Astrocyte of the cerebellum (primary cell): ENCODE data around the gene TSC1.
"Not testable (repeated sequence)": the region's sequence is repeated elsewhere in the genome, so short reads cannot be mapped to it uniquely, and the experiment has no call there.

Source experiments
- DNase-seq: peaks from one replicate; pipeline ENCODE4 v3.0.0-alpha.2; 2011; ENCODE audit warnings: low read depth
- H3K4me3 ChIP-seq: 2 replicates; pipeline ENCODE4 v1.5.1; 2011; ENCODE audit warnings: mild to moderate bottlenecking, low read depth, low read length, moderate library complexity
- in situ Hi-C: cut with HindIII; loops from 2 replicates; pipeline ENCODE4 v1.10.0; 2017; ENCODE audit warnings: low sequenced_read_pairs
- TF ChIP-seq, protein P1 (sequence below): IDR thresholded peaks from 2 replicates; pipeline ENCODE4 v1.5.1; 2012; ENCODE audit warnings: low read length, low read depth, moderate library complexity, mild to moderate bottlenecking; ENCODE audit errors: missing control alignments

TSC1 gene

DNA sequence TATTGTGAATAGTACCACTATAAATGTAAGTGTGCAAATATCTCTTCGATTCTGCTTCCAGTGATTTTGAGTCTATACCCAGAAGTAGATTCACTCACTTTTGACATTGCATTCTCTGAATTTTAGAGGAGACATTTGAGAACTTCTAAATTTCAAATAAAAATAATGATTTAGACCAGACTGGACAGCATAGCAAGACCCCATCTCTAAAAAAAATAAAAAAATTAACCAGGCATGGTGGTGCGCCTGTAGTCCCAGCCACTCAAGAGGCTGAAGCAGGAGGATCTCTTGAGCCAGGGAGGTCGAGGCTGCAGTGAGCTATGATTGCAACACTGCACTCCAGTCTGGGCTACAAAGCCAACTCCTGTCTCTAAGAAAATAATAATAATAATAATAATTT is 32.2 kb upstream of the TSC1 start:
- in situ Hi-C loops: no loop called here
- H3K4me3 ChIP-seq: no peak overlapping the region
- TF ChIP-seq, protein P1, sequence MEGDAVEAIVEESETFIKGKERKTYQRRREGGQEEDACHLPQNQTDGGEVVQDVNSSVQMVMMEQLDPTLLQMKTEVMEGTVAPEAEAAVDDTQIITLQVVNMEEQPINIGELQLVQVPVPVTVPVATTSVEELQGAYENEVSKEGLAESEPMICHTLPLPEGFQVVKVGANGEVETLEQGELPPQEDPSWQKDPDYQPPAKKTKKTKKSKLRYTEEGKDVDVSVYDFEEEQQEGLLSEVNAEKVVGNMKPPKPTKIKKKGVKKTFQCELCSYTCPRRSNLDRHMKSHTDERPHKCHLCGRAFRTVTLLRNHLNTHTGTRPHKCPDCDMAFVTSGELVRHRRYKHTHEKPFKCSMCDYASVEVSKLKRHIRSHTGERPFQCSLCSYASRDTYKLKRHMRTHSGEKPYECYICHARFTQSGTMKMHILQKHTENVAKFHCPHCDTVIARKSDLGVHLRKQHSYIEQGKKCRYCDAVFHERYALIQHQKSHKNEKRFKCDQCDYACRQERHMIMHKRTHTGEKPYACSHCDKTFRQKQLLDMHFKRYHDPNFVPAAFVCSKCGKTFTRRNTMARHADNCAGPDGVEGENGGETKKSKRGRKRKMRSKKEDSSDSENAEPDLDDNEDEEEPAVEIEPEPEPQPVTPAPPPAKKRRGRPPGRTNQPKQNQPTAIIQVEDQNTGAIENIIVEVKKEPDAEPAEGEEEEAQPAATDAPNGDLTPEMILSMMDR: no peak
- no peak for DNase-seq

DNA sequence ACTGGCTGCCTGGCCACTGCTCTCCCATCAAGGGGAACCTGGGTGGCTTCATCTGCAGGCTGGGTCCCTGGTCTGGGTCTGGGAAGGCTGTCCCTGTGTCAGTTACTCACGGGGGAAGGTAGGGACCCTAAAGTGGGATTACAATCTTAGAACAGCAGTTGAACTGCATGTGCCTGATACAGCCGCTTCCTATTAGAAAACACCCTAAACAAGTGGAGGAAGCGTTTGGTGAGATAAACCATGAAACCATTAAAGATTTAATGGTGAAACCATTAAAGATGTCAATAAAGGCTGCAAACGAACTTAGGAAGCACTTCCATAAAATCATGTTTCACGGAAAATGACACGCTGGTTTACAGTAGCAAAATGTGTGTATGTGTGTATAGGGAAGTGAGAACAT is 31.5 kb upstream of the TSC1 start:
- no peak overlapping the region for H3K4me3 ChIP-seq
- in situ Hi-C loops: no loop called here
- TF ChIP-seq, protein P1: no peak
- no peak for DNase-seq

DNA sequence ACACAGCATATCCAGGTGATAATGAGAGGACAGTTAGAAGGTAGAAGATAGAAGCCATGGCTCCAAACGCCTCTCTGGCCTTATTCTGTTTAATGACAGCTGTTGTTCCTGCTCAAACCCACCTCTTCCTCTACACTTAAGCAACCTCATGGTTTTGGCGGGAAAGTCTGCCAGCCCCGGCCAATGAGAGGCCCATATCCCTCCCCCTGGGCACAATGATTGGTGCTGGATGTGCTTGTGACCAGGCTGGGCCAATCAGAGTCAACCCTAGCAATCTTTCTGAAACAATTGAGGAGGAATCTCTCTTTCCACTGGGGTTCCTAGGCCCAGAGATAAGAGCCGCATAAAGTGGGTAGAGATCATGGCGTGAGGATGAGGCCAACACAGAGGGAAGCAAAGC is 29.3 kb upstream of the TSC1 start:
- TF ChIP-seq, protein P1: no peak
- H3K4me3 ChIP-seq: no peak overlapping the region
- DNase-seq: no peak
- in situ Hi-C loops: no loop called here

DNA sequence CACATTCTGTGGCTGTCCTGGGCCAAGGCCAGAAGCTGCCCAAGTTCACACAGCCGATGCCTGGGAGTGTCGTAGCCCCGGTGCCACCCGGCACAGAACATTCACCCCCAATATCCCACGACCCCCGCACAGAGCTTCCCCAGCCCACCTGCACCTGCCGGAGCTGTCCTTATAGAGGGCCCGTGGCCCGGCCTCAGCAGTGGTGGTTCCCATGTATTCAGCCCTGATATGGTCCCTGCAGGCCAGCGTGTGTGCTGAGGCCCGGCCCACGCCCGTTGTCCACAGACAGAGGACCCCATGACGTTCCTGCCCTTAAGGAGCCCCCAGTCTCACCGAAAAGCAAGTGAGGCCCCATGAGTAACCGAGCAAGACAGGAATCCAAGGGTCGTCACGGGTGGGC is 28.8 kb upstream of the TSC1 start:
- DNase-seq: no peak
- in situ Hi-C loops: no loop called here
- TF ChIP-seq, protein P1: no peak
- H3K4me3 ChIP-seq: no peak overlapping the region

DNA sequence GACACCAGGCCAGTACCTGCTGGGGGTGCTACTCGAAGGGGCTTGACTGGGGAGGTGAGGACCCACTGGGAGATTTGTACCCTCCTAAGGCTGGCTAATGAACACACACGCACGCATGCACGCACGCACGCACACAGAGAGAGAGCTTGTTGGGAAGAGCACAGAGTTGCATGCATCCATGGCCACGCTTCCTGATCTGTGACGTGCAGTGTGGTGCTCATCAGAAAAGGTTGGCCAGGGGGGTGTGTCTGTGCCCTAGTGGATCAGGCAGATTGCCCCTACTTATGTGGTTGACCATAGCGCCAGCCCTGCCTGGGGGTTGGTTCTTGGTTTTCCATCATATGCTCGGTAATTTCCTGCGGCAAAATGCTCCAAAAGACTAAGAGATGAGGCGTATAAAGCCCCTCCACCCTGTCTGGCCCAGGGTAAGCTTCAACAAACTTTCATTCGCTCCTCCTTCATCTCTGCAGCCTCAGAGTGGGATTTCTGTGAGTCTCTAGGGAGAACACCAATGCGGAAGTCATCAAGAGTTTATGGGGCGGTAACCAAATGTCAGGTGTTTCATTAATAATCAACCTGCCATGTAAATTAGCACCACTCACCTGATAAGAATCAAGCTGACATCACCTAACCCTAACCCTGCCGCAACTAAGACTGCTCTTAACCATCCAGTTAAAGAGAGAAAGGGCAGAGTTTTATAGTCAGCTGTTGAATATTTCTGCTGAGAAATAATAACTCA is 26.1 kb upstream of the TSC1 start:
- in situ Hi-C loops: no loop called here
- no peak for DNase-seq
- H3K4me3 ChIP-seq: no peak overlapping the region
- TF ChIP-seq, protein P1: no peak

DNA sequence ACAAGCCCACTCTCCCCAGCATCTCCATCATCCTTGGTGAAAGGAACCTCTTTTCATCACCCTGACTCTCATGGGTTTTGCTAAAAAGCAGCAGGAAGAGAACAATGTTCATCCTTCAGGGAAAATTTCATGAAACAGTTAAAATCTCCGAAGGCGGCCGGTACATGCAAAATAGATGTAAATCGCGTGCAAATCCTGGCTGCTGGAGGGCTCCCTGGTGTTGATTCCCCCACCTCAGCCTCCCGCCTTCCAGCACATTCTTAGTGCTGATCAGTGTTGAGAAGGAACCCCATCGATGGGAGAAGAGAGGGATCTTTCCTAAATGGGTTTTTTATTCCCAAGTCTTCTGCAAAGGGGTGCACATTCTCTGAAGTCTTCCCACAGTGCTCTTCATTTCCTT is 25.4 kb upstream of the TSC1 start:
- H3K4me3 ChIP-seq: no peak overlapping the region
- TF ChIP-seq, protein P1: no peak
- in situ Hi-C loops: no loop called here
- no peak for DNase-seq

DNA sequence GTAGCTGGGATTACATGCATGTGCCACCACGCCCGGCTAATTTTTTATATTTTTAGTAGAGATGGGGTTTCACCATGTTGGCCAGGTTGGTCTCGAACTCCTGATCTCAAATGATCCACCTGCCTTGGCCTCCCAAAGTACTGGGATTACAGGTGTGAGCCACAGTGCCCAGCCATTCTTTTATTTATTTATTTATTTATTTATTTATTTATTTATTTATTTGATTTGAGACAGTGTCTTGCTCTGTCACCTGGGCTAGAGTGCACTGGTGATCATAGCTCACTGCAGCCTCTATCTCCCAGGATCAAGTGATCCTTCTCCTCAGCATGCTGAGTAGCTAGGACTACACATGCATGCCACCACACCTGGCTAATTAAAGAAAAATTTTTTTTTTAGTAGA is 23.5 kb upstream of the TSC1 start:
- in situ Hi-C loops, H3K4me3 ChIP-seq, DNase-seq: not testable (repeated sequence)
